22Rv1 (cell line): ENCODE measurements around the gene NCAN.
"Not testable (repeated sequence)": the region's sequence is repeated elsewhere in the genome, so short reads cannot be mapped to it uniquely, and the experiment has no call there.

Experiments used
- H3K27ac ChIP-seq: fragments of 450-650 bp; 2 replicates; pipeline ENCODE4 v1.5.1; 2017
- CTCF ChIP-seq: fragments of 450-650 bp; IDR thresholded peaks from 2 replicates; pipeline ENCODE4 v1.5.1; 2017; ENCODE audit warnings: mild to moderate bottlenecking
- ZFX ChIP-seq: fragments of 450-650 bp; IDR thresholded peaks from 2 replicates; pipeline ENCODE4 v1.6.1; 2017; ENCODE audit warnings: antibody characterized with exemption, borderline replicate concordance

The NCAN gene

GRCh38 chr19:19238126-19238894 lies 26.6 kb downstream of the NCAN start:
- no peak overlapping the region for H3K27ac ChIP-seq
- TF ChIP-seq ZFX (no peak), CTCF (no peak)

GRCh38 chr19:19239675-19240074 lies 27.9 kb downstream of the NCAN start:
- TF ChIP-seq CTCF = no peak
- TF ChIP-seq ZFX = no peak

GRCh38 chr19:19240476-19240875 lies 28.7 kb downstream of the NCAN start:
- no peak for TF ChIP-seq CTCF
- TF ChIP-seq ZFX = no peak
- no peak overlapping the region for H3K27ac ChIP-seq

More at GRCh38 chr19:19239675-19240074, 27.9 kb downstream of the NCAN start:
- no peak overlapping the region for H3K27ac ChIP-seq

- TF ChIP-seq CTCF (no peak), ZFX (no peak)
- no peak overlapping the region for H3K27ac ChIP-seq
Measured at GRCh38 chr19:19250196-19250801, 38.5 kb downstream of the NCAN start.

- H3K27ac ChIP-seq = not testable (repeated sequence)
Measured at GRCh38 chr19:19253409-19253808, 41.7 kb downstream of the NCAN start.

- TF ChIP-seq ZFX (no peak), CTCF (no peak)
- no peak overlapping the region for H3K27ac ChIP-seq
Measured at GRCh38 chr19:19256072-19256969, 44.6 kb downstream of the NCAN start.

GRCh38 chr19:19257137-19257536 lies 45.4 kb downstream of the NCAN start:
- TF ChIP-seq CTCF = no peak
- TF ChIP-seq ZFX = no peak
- H3K27ac ChIP-seq = no peak overlapping the region
